GM23338 (cell line): Measurements from ENCODE around the gene OR2A5. TPM values are rescaled to one million over a fixed set of nuclear protein-coding genes. Genes with fewer than 3 reads are reported as not detected.

Source experiments
- ATAC-seq: fragments of 200-7000 bp; cut with Tn5 transposase; 3 replicates; pipeline ENCODE4 v1.9.1; 2020
- DNase-seq: peaks from one replicate; pipeline ENCODE4 v3.0.0-alpha.2; 2015; ENCODE audit warnings: low spot score
- H2AFZ ChIP-seq: fragments of 200-600 bp; sonication (generic); 2 replicates; pipeline ENCODE4 v1.8.0; 2016; ENCODE audit warnings: antibody characterized with exemption, mild to moderate bottlenecking, moderate library complexity
- H3F3A ChIP-seq: fragments of 200-600 bp; sonication (generic); replicated peaks from 2 replicates; pipeline ENCODE4 v1.8.0; 2017; ENCODE audit warnings: antibody characterized with exemption, mixed run types, low read depth
- H3K27ac ChIP-seq: fragments of 200-600 bp; sonication (generic); 2 replicates; pipeline ENCODE4 v1.6.1; 2016; ENCODE audit warnings: low read depth
- H3K27me3 ChIP-seq: fragments of 200-600 bp; sonication (generic); 2 replicates; pipeline ENCODE4 v1.8.0; 2016; ENCODE audit warnings: mild to moderate bottlenecking, mixed run types, moderate library complexity; ENCODE audit not compliant: insufficient read depth
- H3K36me3 ChIP-seq: fragments of 200-600 bp; sonication (generic); 2 replicates; pipeline ENCODE4 v1.8.0; 2016; ENCODE audit warnings: mild to moderate bottlenecking; ENCODE audit not compliant: insufficient read depth
- H3K4me1 ChIP-seq: fragments of 200-600 bp; sonication (generic); 2 replicates; pipeline ENCODE4 v1.8.0; 2016; ENCODE audit warnings: mild to moderate bottlenecking, moderate library complexity; ENCODE audit not compliant: insufficient read depth
- H3K4me2 ChIP-seq: fragments of 200-600 bp; sonication (generic); 2 replicates; pipeline ENCODE4 v1.7.1; 2017; ENCODE audit warnings: mixed run types
- H3K4me3 ChIP-seq: fragments of 200-600 bp; sonication (generic); 2 replicates; pipeline ENCODE4 v1.6.1; 2016; ENCODE audit warnings: mixed run types
- H3K79me2 ChIP-seq: fragments of 200-600 bp; sonication (generic); replicated peaks from 2 replicates; pipeline ENCODE4 v1.8.0; 2017; ENCODE audit warnings: mild to moderate bottlenecking; ENCODE audit not compliant: insufficient read depth
- H3K9me2 ChIP-seq: fragments of 200-600 bp; sonication (generic); 2 replicates; pipeline ENCODE4 v1.8.0; 2017; ENCODE audit not compliant: insufficient read depth
- H4K20me1 ChIP-seq: fragments of 200-600 bp; sonication (generic); replicated peaks from 2 replicates; pipeline ENCODE4 v1.8.0; 2017; ENCODE audit warnings: mild to moderate bottlenecking; ENCODE audit not compliant: insufficient read depth
- H3K27ac Mint-ChIP-seq: 2 replicates; pipeline ENCODE4 v1.8.0; 2020; ENCODE audit warnings: inconsistent platforms, mild to moderate bottlenecking, moderate library complexity, mixed read lengths
- H3K27me3 Mint-ChIP-seq: 3 replicates; pipeline ENCODE4 v1.8.0; 2022; ENCODE audit warnings: low read depth, mild to moderate bottlenecking, moderate library complexity, mixed read lengths, inconsistent platforms; ENCODE audit not compliant: insufficient read depth, poor library complexity
- H3K36me3 Mint-ChIP-seq: 3 replicates; pipeline ENCODE4 v1.8.0; 2021; ENCODE audit warnings: low read depth, mild to moderate bottlenecking, inconsistent platforms, moderate library complexity, mixed read lengths
- H3K4me1 Mint-ChIP-seq: 3 replicates; pipeline ENCODE4 v1.8.0; 2020; ENCODE audit warnings: mild to moderate bottlenecking, inconsistent platforms, mixed read lengths
- H3K4me3 Mint-ChIP-seq: 3 replicates; pipeline ENCODE4 v1.8.0; 2021; ENCODE audit warnings: moderate library complexity, mild to moderate bottlenecking, inconsistent platforms, mixed read lengths
- H3K9me3 Mint-ChIP-seq: 3 replicates; pipeline ENCODE4 v1.8.0; 2020; ENCODE audit warnings: moderate library complexity, mild to moderate bottlenecking, inconsistent platforms, mixed read lengths
- CREB1 ChIP-seq: fragments of 250-450 bp; sonication (Bioruptor Pico); IDR thresholded peaks from 2 replicates; pipeline ENCODE4 v1.5.0; 2020; ENCODE audit warnings: low read depth, mild to moderate bottlenecking, moderate library complexity
- EZH2 ChIP-seq: fragments of 200-600 bp; sonication (generic); IDR thresholded peaks from one replicate; pipeline ENCODE4 v1.8.0; 2017; ENCODE audit warnings: antibody characterized with exemption, mild to moderate bottlenecking, low read depth; ENCODE audit not compliant: unreplicated experiment
- EZH2phosphoT487 ChIP-seq: fragments of 200-600 bp; sonication (generic); IDR thresholded peaks from one replicate; pipeline ENCODE4 v1.8.1; 2018; ENCODE audit warnings: antibody characterized with exemption; ENCODE audit not compliant: unreplicated experiment
- JUNB ChIP-seq: IDR thresholded peaks from one replicate; pipeline ENCODE4 v1.6.1; 2016; ENCODE audit warnings: antibody characterized with exemption; ENCODE audit not compliant: unreplicated experiment
- STAT1 ChIP-seq: IDR thresholded peaks from one replicate; pipeline ENCODE4 v1.6.1; 2016; ENCODE audit warnings: antibody characterized with exemption; ENCODE audit not compliant: unreplicated experiment
- ZNF462 ChIP-seq: fragments of 250-450 bp; sonication (Bioruptor Pico); IDR thresholded peaks from 2 replicates; pipeline ENCODE4 v1.5.0; 2020; ENCODE audit warnings: mild to moderate bottlenecking, moderate library complexity
- polyA plus RNA-seq: library from polyadenylated mRNA; unstranded; fragments of >200 nt; fragmentation: Nextera tagmentation; extraction: Ambion mirVana; gene quantifications from 2 replicates; pipeline ENCODE4 v1.2.1, GENCODE V29; 2016
- total RNA-seq: library from RNA; depleted of rRNA; stranded (reverse); fragments of >200 nt; shearing (Covaris generic); gene quantifications from 2 replicates; pipeline ENCODE4 v1.2.3, GENCODE V29; 2014
- TF ChIP-seq, protein P1 (sequence below): IDR thresholded peaks from one replicate; pipeline ENCODE4 v1.6.1; 2018; ENCODE audit warnings: antibody characterized with exemption; ENCODE audit not compliant: unreplicated experiment
- TF ChIP-seq, protein P2 (sequence below), 2 experiments: fragments of 200-600 bp in 1 of 2; sonication (generic) in 1 of 2; conservative IDR thresholded peaks; 2 replicates each; pipeline versions ENCODE4 v1.5.1 to v1.6.1; 2016 to 2017; ENCODE audit warnings: antibody characterized with exemption in 2 of 2, low read depth in 2 of 2, mild to moderate bottlenecking in 2 of 2, moderate library complexity in 1 of 2

The OR2A5 gene
- total and polyA plus RNA-seq, 2 experiments from 2014 or later: not detected

GRCh38 chr7:144069953-144070352, 21.2 kb downstream of the OR2A5 start:
- H4K20me1 ChIP-seq: no peaks in the 10 kb centered on the region
- H3K4me3 Mint-ChIP-seq: no peak overlapping the region
- no peaks in the 10 kb centered on the region for H3K27me3 Mint-ChIP-seq
- no peaks in the 10 kb centered on the region for H3K79me2 ChIP-seq
- H3F3A ChIP-seq: no peaks in the 10 kb centered on the region
- H3K36me3 ChIP-seq: no peaks in the 10 kb centered on the region
- H3K27ac Mint-ChIP-seq: no peak overlapping the region
- no peaks in the 10 kb centered on the region for H3K27me3 ChIP-seq
- DNase-seq (no peak), ATAC-seq (no peak)
- H3K27ac ChIP-seq: no peak overlapping the region
- H3K36me3 Mint-ChIP-seq: no peaks in the 10 kb centered on the region
- no peaks in the 10 kb centered on the region for H3K9me3 Mint-ChIP-seq
- H3K9me2 ChIP-seq: 0 out of 2 replicates have a peak, but pooled peaks cover 2% of the 10 kb centered on the region
- H3K4me1 ChIP-seq: no peaks in the 10 kb centered on the region
- no peak overlapping the region for H3K4me3 ChIP-seq
- no peaks in the 10 kb centered on the region for H3K4me1 Mint-ChIP-seq
- peak overlapping the region; percentile 6; the same call in 1 of the 2 replicates for H2AFZ ChIP-seq
- TF ChIP-seq, protein P1, sequence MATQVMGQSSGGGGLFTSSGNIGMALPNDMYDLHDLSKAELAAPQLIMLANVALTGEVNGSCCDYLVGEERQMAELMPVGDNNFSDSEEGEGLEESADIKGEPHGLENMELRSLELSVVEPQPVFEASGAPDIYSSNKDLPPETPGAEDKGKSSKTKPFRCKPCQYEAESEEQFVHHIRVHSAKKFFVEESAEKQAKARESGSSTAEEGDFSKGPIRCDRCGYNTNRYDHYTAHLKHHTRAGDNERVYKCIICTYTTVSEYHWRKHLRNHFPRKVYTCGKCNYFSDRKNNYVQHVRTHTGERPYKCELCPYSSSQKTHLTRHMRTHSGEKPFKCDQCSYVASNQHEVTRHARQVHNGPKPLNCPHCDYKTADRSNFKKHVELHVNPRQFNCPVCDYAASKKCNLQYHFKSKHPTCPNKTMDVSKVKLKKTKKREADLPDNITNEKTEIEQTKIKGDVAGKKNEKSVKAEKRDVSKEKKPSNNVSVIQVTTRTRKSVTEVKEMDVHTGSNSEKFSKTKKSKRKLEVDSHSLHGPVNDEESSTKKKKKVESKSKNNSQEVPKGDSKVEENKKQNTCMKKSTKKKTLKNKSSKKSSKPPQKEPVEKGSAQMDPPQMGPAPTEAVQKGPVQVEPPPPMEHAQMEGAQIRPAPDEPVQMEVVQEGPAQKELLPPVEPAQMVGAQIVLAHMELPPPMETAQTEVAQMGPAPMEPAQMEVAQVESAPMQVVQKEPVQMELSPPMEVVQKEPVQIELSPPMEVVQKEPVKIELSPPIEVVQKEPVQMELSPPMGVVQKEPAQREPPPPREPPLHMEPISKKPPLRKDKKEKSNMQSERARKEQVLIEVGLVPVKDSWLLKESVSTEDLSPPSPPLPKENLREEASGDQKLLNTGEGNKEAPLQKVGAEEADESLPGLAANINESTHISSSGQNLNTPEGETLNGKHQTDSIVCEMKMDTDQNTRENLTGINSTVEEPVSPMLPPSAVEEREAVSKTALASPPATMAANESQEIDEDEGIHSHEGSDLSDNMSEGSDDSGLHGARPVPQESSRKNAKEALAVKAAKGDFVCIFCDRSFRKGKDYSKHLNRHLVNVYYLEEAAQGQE: no peak
- TF ChIP-seq JUNB (no peak), STAT1 (no peak), EZH2 (no peak), ZNF462 (CRISPR knock-in tag) (no peak), EZH2phosphoT487 (no peak), CREB1 (CRISPR knock-in tag) (no peak)
- TF ChIP-seq, protein P2, sequence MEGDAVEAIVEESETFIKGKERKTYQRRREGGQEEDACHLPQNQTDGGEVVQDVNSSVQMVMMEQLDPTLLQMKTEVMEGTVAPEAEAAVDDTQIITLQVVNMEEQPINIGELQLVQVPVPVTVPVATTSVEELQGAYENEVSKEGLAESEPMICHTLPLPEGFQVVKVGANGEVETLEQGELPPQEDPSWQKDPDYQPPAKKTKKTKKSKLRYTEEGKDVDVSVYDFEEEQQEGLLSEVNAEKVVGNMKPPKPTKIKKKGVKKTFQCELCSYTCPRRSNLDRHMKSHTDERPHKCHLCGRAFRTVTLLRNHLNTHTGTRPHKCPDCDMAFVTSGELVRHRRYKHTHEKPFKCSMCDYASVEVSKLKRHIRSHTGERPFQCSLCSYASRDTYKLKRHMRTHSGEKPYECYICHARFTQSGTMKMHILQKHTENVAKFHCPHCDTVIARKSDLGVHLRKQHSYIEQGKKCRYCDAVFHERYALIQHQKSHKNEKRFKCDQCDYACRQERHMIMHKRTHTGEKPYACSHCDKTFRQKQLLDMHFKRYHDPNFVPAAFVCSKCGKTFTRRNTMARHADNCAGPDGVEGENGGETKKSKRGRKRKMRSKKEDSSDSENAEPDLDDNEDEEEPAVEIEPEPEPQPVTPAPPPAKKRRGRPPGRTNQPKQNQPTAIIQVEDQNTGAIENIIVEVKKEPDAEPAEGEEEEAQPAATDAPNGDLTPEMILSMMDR (conservative IDR thresholded peaks at IDR 0.05; ENCODE audit: low read depth in 2 of 2): no peak
- no peak overlapping the region for H3K4me2 ChIP-seq
